Psoas muscle (tissue), 8 donors: ENCODE results near the gene LRRK1. TPM values are rescaled to one million over a fixed set of nuclear protein-coding genes. Genes with fewer than 3 reads are reported as not detected.

Experiments
- ATAC-seq, 4 donors: fragments of 200-7000 bp; cut with Tn5 transposase; one replicate each; pipeline ENCODE4 v1.9.1; 2020; ENCODE audit warnings: moderate library complexity in 3 of 4, mild to moderate bottlenecking in 2 of 4
- DNase-seq, 2 donors: peaks; one replicate each; pipeline ENCODE4 v3.0.0-alpha.2; 2020
- H3K27ac ChIP-seq: fragments of 200-600 bp; one replicate; pipeline ENCODE4 v1.8.0; 2022
- H3K27me3 ChIP-seq, 3 donors: fragments of 200-600 bp in 1 of 3; one replicate each; pipeline versions ENCODE4 v1.6.1 to v1.8.0; 2013 to 2022; ENCODE audit warnings: low read length in 2 of 3, mild to moderate bottlenecking in 2 of 3, moderate library complexity in 1 of 3; ENCODE audit not compliant: insufficient read depth in 3 of 3
- H3K36me3 ChIP-seq, 2 donors: fragments of 200-600 bp in 1 of 2; one replicate each; pipeline versions ENCODE4 v1.6.1 to v1.8.0; 2013 to 2022; ENCODE audit warnings: low read depth in 1 of 2, mild to moderate bottlenecking in 1 of 2, moderate library complexity in 1 of 2; ENCODE audit not compliant: insufficient read depth in 1 of 2
- H3K4me1 ChIP-seq: fragments of 200-600 bp; one replicate; pipeline ENCODE4 v1.8.0; 2022
- H3K4me3 ChIP-seq: fragments of 200-600 bp; one replicate; pipeline ENCODE4 v1.8.0; 2022; ENCODE audit warnings: mild to moderate bottlenecking
- H3K9me3 ChIP-seq: fragments of 200-600 bp; one replicate; pipeline ENCODE4 v1.8.0; 2022
- CTCF ChIP-seq: fragments of 200-600 bp; IDR thresholded peaks from one replicate; pipeline ENCODE4 v1.8.0; 2022; ENCODE audit warnings: antibody characterized with exemption
- WGBS, 3 donors: extraction: QIAGEN DNeasy Blood & Tissue Kit; methylation state at CpG; one replicate each; pipeline versions ENCODE4 v1.1.6 to v1.1.7; 2013; 5-methylcytosine and 5-hydroxymethylcytosine counted together
- intact Hi-C, 2 donors: fragments of 100-400 bp; cut with DNase I; formaldehyde crosslinking; loops; one replicate each; pipeline versions ENCODE4 v1.11.0 to v1.14.2; 2022
- polyA plus RNA-seq, 3 donors: library from polyadenylated mRNA; stranded (reverse); fragments of 200-250 nt; gene quantifications; one replicate each; pipeline ENCODE4 v1.2.3, GENCODE V29; 2013
- total RNA-seq, 4 donors: library from RNA; stranded (reverse); fragmentation: NEBNext Ultra II Directional in 2 of 4; extraction: Animal tissue kit (Norgen Biotek cat#: 25700) in 2 of 4; gene quantifications; one replicate each; pipeline versions ENCODE4 v1.2.1 to v1.2.4, GENCODE V29; 2021 to 2023
- donor health status: healthy with polysubstance abuse.
- donor health status: DM: no; HTN: no; CAD: no; lungs with moderate emphysema.
- donor health status: Bipolar disorder and iron deficiency.
- donor health status: healthy.
- donor health status: DM: yes; HTN: yes; CAD: no.
- donor health status: DM: no; HTN: no; CAD: no.
- donor health status: DM: no; HTN: no; CAD: no.
- donor health status: DM: yes; HTN: yes; CAD: no.

LRRK1 gene
- total and polyA plus RNA-seq, 7 donors: 0.91 to 7.6 (median 2.6) TPM

- no peaks in the 10 kb centered on the region for H3K4me1 ChIP-seq
- ATAC-seq: no peak
- no peak overlapping the region for H3K4me3 ChIP-seq
- H3K36me3 ChIP-seq: no peaks in the 10 kb centered on the region
- no peaks in the 10 kb centered on the region for H3K27me3 ChIP-seq
- intact Hi-C loops: no loop called here
- H3K9me3 ChIP-seq: no peaks in the 10 kb centered on the region
- no peak for TF ChIP-seq CTCF
- no peak overlapping the region for H3K27ac ChIP-seq
- 87 to 91% (median 89%) methylated on average over 10 of the region's 10 CpGs for WGBS, 3 donors
- DNase-seq: no peak
These were observed 23.7 kb downstream of the LRRK1 start for GRCh38 chr15:100942656-100943425.

- intact Hi-C loops: no loop called here
- WGBS, 3 donors: 74 to 83% (median 82%) methylated on average over 7 of the region's 7 CpGs
- Histone ChIP-seq H3K9me3 (no peaks in the 10 kb centered on the region), H3K36me3 (no peaks in the 10 kb centered on the region), H3K27me3 (no peaks in the 10 kb centered on the region), H3K4me3 (no peak overlapping the region), H3K27ac (no peak overlapping the region), H3K4me1 (no peaks in the 10 kb centered on the region)
- no peak for TF ChIP-seq CTCF
- no peak for DNase-seq
- no peak for ATAC-seq
These were observed 25.2 kb downstream of the LRRK1 start for GRCh38 chr15:100944244-100944895.

- Histone ChIP-seq H3K27ac (no peak overlapping the region), H3K4me3 (no peak overlapping the region), H3K27me3 (no peaks in the 10 kb centered on the region), H3K9me3 (no peaks in the 10 kb centered on the region), H3K36me3 (no peaks in the 10 kb centered on the region), H3K4me1 (no peaks in the 10 kb centered on the region)
- no peak for ATAC-seq
- TF ChIP-seq CTCF: no peak
- WGBS, 3 donors: 74 to 79% (median 77%) methylated on average over 6 of the region's 6 CpGs
- intact Hi-C loops: no loop called here
- no peak for DNase-seq
These were observed 25.8 kb downstream of the LRRK1 start for GRCh38 chr15:100944986-100945385.

GRCh38 chr15:100947760-100948429 lies 28.7 kb downstream of the LRRK1 start:
- DNase-seq (no peak), ATAC-seq (no peak)
- Histone ChIP-seq H3K27me3 (no peaks in the 10 kb centered on the region), H3K4me3 (no peak overlapping the region), H3K36me3 (no peaks in the 10 kb centered on the region), H3K4me1 (no peaks in the 10 kb centered on the region), H3K27ac (no peak overlapping the region), H3K9me3 (no peaks in the 10 kb centered on the region)
- intact Hi-C loops: no loop called here
- no peak for TF ChIP-seq CTCF
- WGBS, 3 donors: 76 to 80% (median 79%) methylated on average over 10 of the region's 10 CpGs
